ENCODE measurements around the gene NEURL4. TPM values are rescaled to one million over a fixed set of nuclear protein-coding genes. Genes with fewer than 3 reads are reported as not detected.

NEURL4 gene
- total and polyA plus RNA-seq, 2 experiments from 2014 or later, result 6.3 to 42.3 TPM

Small RNA genes within 50 kb of the gene (small RNA-seq; reads per million reads assigned to genes)
- not detected for gene AC026954.2 (ENCODE audit: low replicate concordance)
- gene RF00019 (ENCODE audit: low replicate concordance), result not detected

Other genes with a start within 250 kb of the NEURL4 start
Only the 30 nearest of the 34 such genes appear.
- 0.97 TPM in 1 of 2 replicates, not detected in the other for gene ASGR2, start 214.5 kb downstream of the NEURL4 start, total RNA-seq (2014; rRNA removed; shearing (Covaris generic))
- gene ASGR2, start 214.5 kb downstream of the NEURL4 start, polyA plus RNA-seq (2016; fragmentation: Nextera tagmentation; extraction: Ambion mirVana), result not detected in 2 replicates
- gene ASGR1, start 150.0 kb downstream of the NEURL4 start, total RNA-seq (2014; rRNA removed; shearing (Covaris generic)), result 5.3 and 9.0 TPM in 2 replicates
- 5.9 and 8.3 TPM in 2 replicates for gene ASGR1, start 150.0 kb downstream of the NEURL4 start, polyA plus RNA-seq (2016; fragmentation: Nextera tagmentation; extraction: Ambion mirVana)
- 28.7 and 31.0 TPM in 2 replicates for gene DLG4, start 109.5 kb downstream of the NEURL4 start, total RNA-seq (2014; rRNA removed; shearing (Covaris generic))
- 7.7 and 11.1 TPM in 2 replicates for gene DLG4, start 109.5 kb downstream of the NEURL4 start, polyA plus RNA-seq (2016; fragmentation: Nextera tagmentation; extraction: Ambion mirVana)
- gene ACADVL, start 109.4 kb downstream of the NEURL4 start, total RNA-seq (2014; rRNA removed; shearing (Covaris generic)), result 108 and 152 TPM in 2 replicates
- gene ACADVL, start 109.4 kb downstream of the NEURL4 start, polyA plus RNA-seq (2016; fragmentation: Nextera tagmentation; extraction: Ambion mirVana), result 139 and 156 TPM in 2 replicates
- gene DVL2, start 94.8 kb downstream of the NEURL4 start, total RNA-seq (2014; rRNA removed; shearing (Covaris generic)), result 53.9 and 80.6 TPM in 2 replicates
- 17.6 and 19.7 TPM in 2 replicates for gene DVL2, start 94.8 kb downstream of the NEURL4 start, polyA plus RNA-seq (2016; fragmentation: Nextera tagmentation; extraction: Ambion mirVana)
- gene PHF23, start 89.9 kb downstream of the NEURL4 start, total RNA-seq (2014; rRNA removed; shearing (Covaris generic)), result 33.2 and 51.0 TPM in 2 replicates
- gene PHF23, start 89.9 kb downstream of the NEURL4 start, polyA plus RNA-seq (2016; fragmentation: Nextera tagmentation; extraction: Ambion mirVana), result 35.4 and 36.6 TPM in 2 replicates
- 88.8 and 128 TPM in 2 replicates for gene GABARAP, start 86.9 kb downstream of the NEURL4 start, total RNA-seq (2014; rRNA removed; shearing (Covaris generic))
- 497 and 520 TPM in 2 replicates for gene GABARAP, start 86.9 kb downstream of the NEURL4 start, polyA plus RNA-seq (2016; fragmentation: Nextera tagmentation; extraction: Ambion mirVana)
- 93.4 and 109 TPM in 2 replicates for gene CTDNEP1, start 77.6 kb downstream of the NEURL4 start, total RNA-seq (2014; rRNA removed; shearing (Covaris generic))
- gene CTDNEP1, start 77.6 kb downstream of the NEURL4 start, polyA plus RNA-seq (2016; fragmentation: Nextera tagmentation; extraction: Ambion mirVana), result 48.1 and 55.2 TPM in 2 replicates
- gene ELP5, start 77.1 kb downstream of the NEURL4 start, total RNA-seq (2014; rRNA removed; shearing (Covaris generic)), result 23.2 and 41.4 TPM in 2 replicates
- gene ELP5, start 77.1 kb downstream of the NEURL4 start, polyA plus RNA-seq (2016; fragmentation: Nextera tagmentation; extraction: Ambion mirVana), result 38.3 and 40.9 TPM in 2 replicates
- 111 and 117 TPM in 2 replicates for gene CLDN7, start 66.9 kb downstream of the NEURL4 start, total RNA-seq (2014; rRNA removed; shearing (Covaris generic))
- 46.1 and 50.7 TPM in 2 replicates for gene CLDN7, start 66.9 kb downstream of the NEURL4 start, polyA plus RNA-seq (2016; fragmentation: Nextera tagmentation; extraction: Ambion mirVana)
- 10.2 and 13.6 TPM in 2 replicates for gene SLC2A4, start 47.6 kb downstream of the NEURL4 start, total RNA-seq (2014; rRNA removed; shearing (Covaris generic))
- gene SLC2A4, start 47.6 kb downstream of the NEURL4 start, polyA plus RNA-seq (2016; fragmentation: Nextera tagmentation; extraction: Ambion mirVana), result 6.3 and 6.9 TPM in 2 replicates
- 20.6 and 36.5 TPM in 2 replicates for gene YBX2, start 34.7 kb downstream of the NEURL4 start, total RNA-seq (2014; rRNA removed; shearing (Covaris generic))
- 22.1 and 22.5 TPM in 2 replicates for gene YBX2, start 34.7 kb downstream of the NEURL4 start, polyA plus RNA-seq (2016; fragmentation: Nextera tagmentation; extraction: Ambion mirVana)
- 791 and 833 TPM in 2 replicates for gene EIF5A, start 21.7 kb downstream of the NEURL4 start, total RNA-seq (2014; rRNA removed; shearing (Covaris generic))
- 1,562 and 1,621 TPM in 2 replicates for gene EIF5A, start 21.7 kb downstream of the NEURL4 start, polyA plus RNA-seq (2016; fragmentation: Nextera tagmentation; extraction: Ambion mirVana)
- 64.8 and 83.4 TPM in 2 replicates for gene GPS2, start 14.0 kb downstream of the NEURL4 start, total RNA-seq (2014; rRNA removed; shearing (Covaris generic))
- 117 and 122 TPM in 2 replicates for gene GPS2, start 14.0 kb downstream of the NEURL4 start, polyA plus RNA-seq (2016; fragmentation: Nextera tagmentation; extraction: Ambion mirVana)
- gene ACAP1, start 7.2 kb upstream of the NEURL4 start, total RNA-seq (2014; rRNA removed; shearing (Covaris generic)), result 30.7 and 35.8 TPM in 2 replicates
- 40.1 and 43.9 TPM in 2 replicates for gene ACAP1, start 7.2 kb upstream of the NEURL4 start, polyA plus RNA-seq (2016; fragmentation: Nextera tagmentation; extraction: Ambion mirVana)
- 7.7 and 8.8 TPM in 2 replicates for gene KCTD11, start 22.8 kb upstream of the NEURL4 start, total RNA-seq (2014; rRNA removed; shearing (Covaris generic))
- 2.2 and 2.3 TPM in 2 replicates for gene KCTD11, start 22.8 kb upstream of the NEURL4 start, polyA plus RNA-seq (2016; fragmentation: Nextera tagmentation; extraction: Ambion mirVana)
- gene TMEM95, start 25.8 kb upstream of the NEURL4 start, total RNA-seq (2014; rRNA removed; shearing (Covaris generic)), result not detected in 2 replicates
- gene TMEM95, start 25.8 kb upstream of the NEURL4 start, polyA plus RNA-seq (2016; fragmentation: Nextera tagmentation; extraction: Ambion mirVana), result not detected in 2 replicates
- 8.9 and 15.0 TPM in 2 replicates for gene TNK1, start 51.8 kb upstream of the NEURL4 start, total RNA-seq (2014; rRNA removed; shearing (Covaris generic))
- 6.1 TPM in 2 replicates for gene TNK1, start 51.8 kb upstream of the NEURL4 start, polyA plus RNA-seq (2016; fragmentation: Nextera tagmentation; extraction: Ambion mirVana)
- gene PLSCR3, start 65.2 kb upstream of the NEURL4 start, total RNA-seq (2014; rRNA removed; shearing (Covaris generic)), result 34.3 and 41.7 TPM in 2 replicates
- gene PLSCR3, start 65.2 kb upstream of the NEURL4 start, polyA plus RNA-seq (2016; fragmentation: Nextera tagmentation; extraction: Ambion mirVana), result 29.5 and 30.0 TPM in 2 replicates
- 127 and 138 TPM in 2 replicates for gene TMEM256, start 74.8 kb upstream of the NEURL4 start, total RNA-seq (2014; rRNA removed; shearing (Covaris generic))
- 197 and 227 TPM in 2 replicates for gene TMEM256, start 74.8 kb upstream of the NEURL4 start, polyA plus RNA-seq (2016; fragmentation: Nextera tagmentation; extraction: Ambion mirVana)
- gene NLGN2, start 78.5 kb upstream of the NEURL4 start, total RNA-seq (2014; rRNA removed; shearing (Covaris generic)), result 26.8 and 38.7 TPM in 2 replicates
- 14.4 TPM in 2 replicates for gene NLGN2, start 78.5 kb upstream of the NEURL4 start, polyA plus RNA-seq (2016; fragmentation: Nextera tagmentation; extraction: Ambion mirVana)
- not detected in 2 replicates for gene SPEM1, start 91.0 kb upstream of the NEURL4 start, total RNA-seq (2014; rRNA removed; shearing (Covaris generic))
- gene SPEM1, start 91.0 kb upstream of the NEURL4 start, polyA plus RNA-seq (2016; fragmentation: Nextera tagmentation; extraction: Ambion mirVana), result not detected in 2 replicates
- gene SPEM2, start 96.3 kb upstream of the NEURL4 start, total RNA-seq (2014; rRNA removed; shearing (Covaris generic)), result not detected in 2 replicates
- gene SPEM2, start 96.3 kb upstream of the NEURL4 start, polyA plus RNA-seq (2016; fragmentation: Nextera tagmentation; extraction: Ambion mirVana), result not detected in 2 replicates
- gene SPEM3, start 99.5 kb upstream of the NEURL4 start, total RNA-seq (2014; rRNA removed; shearing (Covaris generic)), result not detected in 2 replicates
- gene SPEM3, start 99.5 kb upstream of the NEURL4 start, polyA plus RNA-seq (2016; fragmentation: Nextera tagmentation; extraction: Ambion mirVana), result not detected in 2 replicates
- gene TMEM102, start 106.1 kb upstream of the NEURL4 start, total RNA-seq (2014; rRNA removed; shearing (Covaris generic)), result 15.1 and 23.2 TPM in 2 replicates
- gene TMEM102, start 106.1 kb upstream of the NEURL4 start, polyA plus RNA-seq (2016; fragmentation: Nextera tagmentation; extraction: Ambion mirVana), result 6.1 and 6.4 TPM in 2 replicates
- gene FGF11, start 110.2 kb upstream of the NEURL4 start, total RNA-seq (2014; rRNA removed; shearing (Covaris generic)), result 16.6 TPM in 2 replicates
- gene FGF11, start 110.2 kb upstream of the NEURL4 start, polyA plus RNA-seq (2016; fragmentation: Nextera tagmentation; extraction: Ambion mirVana), result 11.1 and 13.3 TPM in 2 replicates
- gene CHRNB1, start 115.7 kb upstream of the NEURL4 start, total RNA-seq (2014; rRNA removed; shearing (Covaris generic)), result 11.2 and 12.0 TPM in 2 replicates
- gene CHRNB1, start 115.7 kb upstream of the NEURL4 start, polyA plus RNA-seq (2016; fragmentation: Nextera tagmentation; extraction: Ambion mirVana), result 10.0 and 11.1 TPM in 2 replicates
- 6.9 and 11.2 TPM in 2 replicates for gene ZBTB4, start 150.3 kb upstream of the NEURL4 start, total RNA-seq (2014; rRNA removed; shearing (Covaris generic))
- 3.6 and 4.2 TPM in 2 replicates for gene ZBTB4, start 150.3 kb upstream of the NEURL4 start, polyA plus RNA-seq (2016; fragmentation: Nextera tagmentation; extraction: Ambion mirVana)
- gene SLC35G6, start 152.1 kb upstream of the NEURL4 start, total RNA-seq (2014; rRNA removed; shearing (Covaris generic)), result not detected in 2 replicates
- 0.16 TPM in 1 of 2 replicates, not detected in the other for gene SLC35G6, start 152.1 kb upstream of the NEURL4 start, polyA plus RNA-seq (2016; fragmentation: Nextera tagmentation; extraction: Ambion mirVana)
- 136 and 151 TPM in 2 replicates for gene POLR2A, start 155.0 kb upstream of the NEURL4 start, total RNA-seq (2014; rRNA removed; shearing (Covaris generic))
- gene POLR2A, start 155.0 kb upstream of the NEURL4 start, polyA plus RNA-seq (2016; fragmentation: Nextera tagmentation; extraction: Ambion mirVana), result 56.8 and 58.1 TPM in 2 replicates

Data from GM23338 (cell line).